Upper lobe of left lung (tissue), 4 donors: ENCODE results near the gene LEUTX.
A peak's percentile ranks its signal among the peaks of the same experiment; 100 is the strongest.

Experiments used
- EP300 ChIP-seq, 4 donors: sonication (generic); formaldehyde crosslinking; IDR thresholded peaks; one replicate each; pipeline ENCODE4 v1.5.1; 2017; ENCODE audit warnings: antibody characterized with exemption in 4 of 4, control low read depth in 2 of 4
- POLR2A ChIP-seq, 4 donors: fragments of 450-650 bp; IDR thresholded peaks; one replicate each; pipeline ENCODE4 v1.5.1; 2016 to 2017; ENCODE audit warnings: antibody characterized with exemption in 4 of 4, mild to moderate bottlenecking in 2 of 4
- POLR2AphosphoS5 ChIP-seq, 2 donors: sonication (generic); formaldehyde crosslinking; IDR thresholded peaks; one replicate each; pipeline ENCODE4 v1.5.1; 2017; ENCODE audit warnings: antibody characterized with exemption in 2 of 2
- TF ChIP-seq, protein P1 (sequence below), 6 experiments: fragments of 450-650 bp in 4 of 6; fragments of 200-600 bp in 2 of 6; sonication (generic) in 2 of 6; IDR thresholded peaks; one replicate each; pipeline ENCODE4 v1.5.1; 2016 to 2019; ENCODE audit warnings: antibody characterized with exemption in 6 of 6

DNA sequence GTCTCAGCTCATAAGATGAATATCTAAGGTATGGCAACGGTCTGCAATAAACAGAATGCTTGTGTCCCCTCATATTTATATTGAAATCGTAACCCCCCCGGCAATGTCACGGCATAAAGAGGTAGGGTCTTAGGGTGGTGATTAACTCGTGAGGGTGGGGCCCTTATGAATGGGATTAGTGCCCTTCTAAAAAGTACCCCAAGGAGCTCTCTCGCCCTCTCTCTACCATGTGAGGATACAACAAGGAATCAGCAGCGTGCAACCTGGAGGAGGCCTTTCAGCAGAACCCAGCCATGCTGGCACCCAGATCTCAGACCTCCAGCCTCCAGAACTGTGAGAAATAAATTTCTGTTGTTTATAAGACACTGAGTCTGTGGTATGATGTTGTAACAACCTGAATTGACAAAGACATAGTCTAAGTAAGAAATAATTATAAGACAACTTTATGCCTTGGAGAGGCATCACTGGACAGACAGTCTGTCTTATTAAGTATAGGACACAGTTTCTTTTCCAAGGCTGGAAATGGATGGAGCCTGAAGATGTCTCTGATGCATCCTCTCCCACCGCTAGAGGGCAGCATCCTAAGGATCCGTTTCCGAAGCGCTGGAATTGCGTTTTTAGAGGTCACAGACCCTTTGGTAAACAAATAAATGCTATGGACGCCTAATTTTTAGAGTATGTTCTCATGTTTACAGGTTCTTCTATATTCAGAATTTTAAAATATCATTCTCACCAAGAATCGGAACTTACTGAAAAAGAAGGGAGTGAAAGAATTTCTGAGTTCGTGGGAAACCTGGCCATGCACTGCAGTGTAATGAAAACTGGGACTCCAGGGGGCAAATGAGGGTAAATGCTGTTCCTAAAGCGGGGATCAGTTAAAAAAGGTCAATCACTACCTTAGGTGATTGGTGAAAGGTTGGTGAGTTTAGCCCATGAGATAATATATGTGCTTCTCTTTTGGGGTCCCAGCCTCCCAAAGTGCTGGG, 13.3 kb upstream of the LEUTX start:
- TF ChIP-seq, protein P1, sequence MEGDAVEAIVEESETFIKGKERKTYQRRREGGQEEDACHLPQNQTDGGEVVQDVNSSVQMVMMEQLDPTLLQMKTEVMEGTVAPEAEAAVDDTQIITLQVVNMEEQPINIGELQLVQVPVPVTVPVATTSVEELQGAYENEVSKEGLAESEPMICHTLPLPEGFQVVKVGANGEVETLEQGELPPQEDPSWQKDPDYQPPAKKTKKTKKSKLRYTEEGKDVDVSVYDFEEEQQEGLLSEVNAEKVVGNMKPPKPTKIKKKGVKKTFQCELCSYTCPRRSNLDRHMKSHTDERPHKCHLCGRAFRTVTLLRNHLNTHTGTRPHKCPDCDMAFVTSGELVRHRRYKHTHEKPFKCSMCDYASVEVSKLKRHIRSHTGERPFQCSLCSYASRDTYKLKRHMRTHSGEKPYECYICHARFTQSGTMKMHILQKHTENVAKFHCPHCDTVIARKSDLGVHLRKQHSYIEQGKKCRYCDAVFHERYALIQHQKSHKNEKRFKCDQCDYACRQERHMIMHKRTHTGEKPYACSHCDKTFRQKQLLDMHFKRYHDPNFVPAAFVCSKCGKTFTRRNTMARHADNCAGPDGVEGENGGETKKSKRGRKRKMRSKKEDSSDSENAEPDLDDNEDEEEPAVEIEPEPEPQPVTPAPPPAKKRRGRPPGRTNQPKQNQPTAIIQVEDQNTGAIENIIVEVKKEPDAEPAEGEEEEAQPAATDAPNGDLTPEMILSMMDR (IDR thresholded peaks at IDR 0.05), result peak; percentile 30 to 71 (median 43)
- TF ChIP-seq POLR2A (IDR thresholded peaks at IDR 0.05), result no peak
- no peak for TF ChIP-seq POLR2AphosphoS5 (IDR thresholded peaks at IDR 0.05)
- TF ChIP-seq EP300 (IDR thresholded peaks at IDR 0.05), result no peak
